Measurements from ENCODE around the gene PAPPA. TPM values are rescaled to one million over a fixed set of nuclear protein-coding genes. Genes with fewer than 3 reads are reported as not detected.

Gene PAPPA
- total and polyA plus RNA-seq, 9 of the 15 experiments (the other 6 are each of a cell fraction or from before 2014, with no cell fraction given) = 0.06 to 0.18 (median 0.11) TPM

- in situ Hi-C loops (cut with MboI) = no loop called here
- H3K4me3 ChIP-seq = no peak overlapping the region
- H3K4me1 ChIP-seq (replicated peaks in 1 of 2; ENCODE audit: control insufficient read depth in 2 of 2, insufficient read depth in 2 of 2, low read length in 2 of 2) = peaks cover 4 to 15% of the 10 kb centered on the region in 2 experiments; a peak in 3 of 5 replicates
- H4K20me1 ChIP-seq (replicated peaks; ENCODE audit: control insufficient read depth, insufficient read depth, low read length) = no peaks in the 10 kb centered on the region
- FAIRE-seq (peak; percentile 70), DNase-seq (ENCODE audit: extremely low read depth in 1 of 4, low spot score in 3 of 4) (peak in 1 of 4 experiments; percentile 47), ATAC-seq (peak; percentile 54)
- no peak overlapping the region for H3K27ac ChIP-seq (ENCODE audit: extremely low read depth, low read depth, low read length)
- no peaks in the 10 kb centered on the region for H3K9me1 ChIP-seq (ENCODE audit: control insufficient read depth, insufficient read depth, low read length)
- ChIA-PET CTCF (ENCODE audit: low intra/inter-chr PET ratio) (no interaction called here), POLR2A (interaction anchor here (0.6 to 1.4 kb wide), 3 partner anchors 9 to 70 kb away, joined by 3 to 4 read pairs (median 3); no protein-coding TSS in a partner anchor)
- H3K4me2 ChIP-seq (ENCODE audit: insufficient read depth, low read length) = peak overlapping the region; percentile 51; the same call in 1 of the 2 replicates
- 0 out of 4 replicates have a peak overlapping the region, but pooled peaks of 1 of the 2 experiments have one; percentile 43 for H3K9ac ChIP-seq (ENCODE audit: insufficient read depth in 1 of 2, low read depth in 2 of 2, low read length in 2 of 2)
- H3K27me3 ChIP-seq (ENCODE audit: control insufficient read depth in 2 of 2, insufficient read depth in 2 of 2, low read length in 2 of 2) = no peaks in the 10 kb centered on the region
- peak overlapping the region; percentile 17; the same call in 1 of the 2 replicates for H2AFZ ChIP-seq (ENCODE audit: low read depth, low read length)
- H3K9me3 ChIP-seq (replicated peaks; ENCODE audit: control insufficient read depth, insufficient read depth, low read depth, low read length) = no peaks in the 10 kb centered on the region
- no peaks in the 10 kb centered on the region for H3K79me2 ChIP-seq (ENCODE audit: control insufficient read depth, insufficient read depth, low read length)
- H3K36me3 ChIP-seq (ENCODE audit: control insufficient read depth, insufficient read depth, low read length) = no peaks in the 10 kb centered on the region
- no TSS peak for BruUV-seq (replicated peaks)
- 10% methylated on average over 4 of the region's 4 CpGs for WGBS (ENCODE audit: insufficient coverage, low coverage, missing lambda C conversion rate)
- intact Hi-C loops (cut with micrococcal nuclease) = no loop called here
- TF ChIP-seq SMAD2 (IDR thresholded peaks at IDR 0.05; ENCODE audit: low read depth, low read length) = no peak
- no peak for TF ChIP-seq ZNF263 (CRISPR knock-in tag; IDR thresholded peaks at IDR 0.05; ENCODE audit: borderline replicate concordance)
- peak; percentile 47; the same call in 1 of the 2 replicates for TF ChIP-seq CREM (IDR thresholded peaks at IDR 0.05; ENCODE audit: low read depth)
- peak in 1 of 2 experiments; percentile 16; a peak in 1 of 4 replicates for TF ChIP-seq RCOR1 (IDR thresholded peaks at IDR 0.05; ENCODE audit: borderline replicate concordance in 1 of 2, low read depth in 2 of 2, low read length in 2 of 2)
- TF ChIP-seq L3MBTL2 (IDR thresholded peaks at IDR 0.05) = peak; percentile 29; the same call in 1 of the 2 replicates
- peak; percentile 41; the same call in 1 of the 2 replicates for TF ChIP-seq ARID1B (IDR thresholded peaks at IDR 0.05)
- 0 out of 2 replicates have a peak, but pooled peaks have one; percentile 13 for TF ChIP-seq ZNF592 (IDR thresholded peaks at IDR 0.05)
- peak; percentile 64 for TF ChIP-seq MEIS2 (IDR thresholded peaks at IDR 0.05; ENCODE audit: partially characterized antibody)
- TF ChIP-seq CBFA2T3 (IDR thresholded peaks at IDR 0.05) = peak; percentile 32; the same call in 1 of the 2 replicates
- 0 out of 2 replicates have a peak, but pooled peaks have one; percentile 20 for TF ChIP-seq TCF3 (CRISPR knock-in tag; IDR thresholded peaks at IDR 0.05)
- peak; percentile 52; the same call in 1 of the 2 replicates for TF ChIP-seq EP300 (IDR thresholded peaks at IDR 0.05; ENCODE audit: low read length)
- peak; percentile 82; the same call in 1 of the 2 replicates for TF ChIP-seq MYNN (IDR thresholded peaks at IDR 0.05)
- no peak for TF ChIP-seq MYNN (CRISPR knock-in tag; IDR thresholded peaks at IDR 0.05)
- peak; percentile 78 for TF ChIP-seq PKNOX1 (IDR thresholded peaks at IDR 0.05)
- no peak for TF ChIP-seq SPI1 (IDR thresholded peaks at IDR 0.05; ENCODE audit: borderline replicate concordance, low read depth, low read length)
- 0 out of 2 replicates have a peak, but pooled peaks have one; percentile 45 for TF ChIP-seq EHMT2 (IDR thresholded peaks at IDR 0.05)
- peak; percentile 78 for TF ChIP-seq HMBOX1 (IDR thresholded peaks at IDR 0.05)
Observed at GRCh38 chr9:116382053-116382452, 228.5 kb downstream of the PAPPA start.
